IMR-90 (cell line): ENCODE results near the gene INCENP. TPM values are rescaled to one million over a fixed set of nuclear protein-coding genes. Genes with fewer than 3 reads are reported as not detected.

Experiments
- ATAC-seq: fragments of 200-7000 bp; cut with Tn5 transposase; 2 replicates; pipeline ENCODE4 v1.9.1; 2020; ENCODE audit warnings: low read depth, mild to moderate bottlenecking, moderate library complexity
- BruUV-seq: library from RNA; stranded (reverse); fragments of 400-500 nt; replicated peaks from 2 replicates; lab custom pipeline; 2021; lab: Mats Ljungman, UMichigan
- CTCF ChIA-PET: fragments of 300-600 bp; formaldehyde crosslinking; extraction: SDS; loops from one replicate; lab custom pipeline; 2021; ENCODE audit warnings: antibody characterized with exemption; lab: Yijun Ruan, JAX
- POLR2A ChIA-PET: fragments of 300-600 bp; sonication (Branson Sonifier 250); formaldehyde crosslinking; loops from one replicate; lab custom pipeline; 2022; ENCODE audit warnings: antibody characterized with exemption; ENCODE audit not compliant: unreplicated experiment; lab: Charles Lee
- DNase-seq: peaks from one replicate; pipeline ENCODE4 v3.0.0; 2013
- H2AFZ ChIP-seq: replicated peaks from 2 replicates; pipeline ENCODE3; 2013; ENCODE audit warnings: low read length, mild to moderate bottlenecking; ENCODE audit not compliant: poor library complexity
- H2AK5ac ChIP-seq: 2 replicates; pipeline ENCODE4 v1.6.1; 2013; ENCODE audit warnings: low read depth, low read length, inconsistent platforms
- H2AK9ac ChIP-seq: replicated peaks from 2 replicates; pipeline ENCODE3; 2013; ENCODE audit warnings: mild to moderate bottlenecking, low read depth, low read length, moderate library complexity; ENCODE audit not compliant: poor library complexity
- H2BK120ac ChIP-seq: 2 replicates; pipeline ENCODE4 v1.6.1; 2013; ENCODE audit warnings: low read depth, low read length, inconsistent platforms
- H2BK15ac ChIP-seq: 3 replicates; pipeline ENCODE4 v1.6.1; 2013; ENCODE audit warnings: low read depth, low read length, inconsistent platforms
- H2BK20ac ChIP-seq: 2 replicates; pipeline ENCODE4 v1.6.1; 2013; ENCODE audit warnings: low read depth, mild to moderate bottlenecking, inconsistent platforms, low read length, moderate library complexity
- H2BK5ac ChIP-seq: 2 replicates; pipeline ENCODE4 v1.6.1; 2013; ENCODE audit warnings: mild to moderate bottlenecking, low read depth, low read length, inconsistent platforms; ENCODE audit not compliant: poor library complexity, severe bottlenecking
- H3K14ac ChIP-seq: replicated peaks from 2 replicates; pipeline ENCODE4 v1.6.1; 2013; ENCODE audit warnings: low read depth, low read length, inconsistent platforms
- H3K18ac ChIP-seq: 2 replicates; pipeline ENCODE4 v1.6.1; 2013; ENCODE audit warnings: low read depth, low read length, control low read depth
- H3K23ac ChIP-seq: 2 replicates; pipeline ENCODE4 v1.6.1; 2013; ENCODE audit warnings: low read depth, low read length, inconsistent platforms
- H3K27ac ChIP-seq: 2 replicates; pipeline ENCODE4 v1.5.1; 2013; ENCODE audit warnings: mild to moderate bottlenecking, control low read depth, low read length; ENCODE audit not compliant: insufficient read depth
- H3K27me3 ChIP-seq: 2 replicates; pipeline ENCODE4 v1.6.1; 2013; ENCODE audit warnings: low read length; ENCODE audit not compliant: control insufficient read depth, insufficient read depth
- H3K36me3 ChIP-seq: 2 replicates; pipeline ENCODE4 v1.6.1; 2013; ENCODE audit warnings: low read length, mixed read lengths; ENCODE audit not compliant: control insufficient read depth, insufficient read depth
- H3K4ac ChIP-seq: 2 replicates; pipeline ENCODE4 v1.6.1; 2013; ENCODE audit warnings: low read depth, low read length, inconsistent platforms
- H3K4me1 ChIP-seq: 2 replicates; pipeline ENCODE4 v1.6.1; 2013; ENCODE audit warnings: low read length, mixed read lengths; ENCODE audit not compliant: control insufficient read depth, insufficient read depth
- H3K4me2 ChIP-seq: 2 replicates; pipeline ENCODE4 v1.6.1; 2013; ENCODE audit warnings: low read depth, mild to moderate bottlenecking, control low read depth, low read length, moderate library complexity
- H3K4me3 ChIP-seq: 2 replicates; pipeline ENCODE4 v1.5.1; 2013; ENCODE audit warnings: low read depth, mild to moderate bottlenecking, control low read depth, low read length, moderate library complexity; ENCODE audit not compliant: insufficient read depth
- H3K56ac ChIP-seq: 2 replicates; pipeline ENCODE4 v1.6.1; 2013; ENCODE audit warnings: low read length, inconsistent platforms; ENCODE audit not compliant: insufficient read depth; ENCODE audit errors: extremely low read depth
- H3K79me1 ChIP-seq, 2 experiments: 2 replicates each; pipeline ENCODE4 v1.6.1; 2013; ENCODE audit warnings: low read length in 2 of 2, inconsistent platforms in 1 of 2, low read depth in 1 of 2
- H3K9ac ChIP-seq: 2 replicates; pipeline ENCODE4 v1.6.1; 2013; ENCODE audit warnings: low read depth, low read length, control low read depth
- H3K9me1 ChIP-seq: 2 replicates; pipeline ENCODE4 v1.6.1; 2013; ENCODE audit warnings: low read length, inconsistent platforms; ENCODE audit not compliant: insufficient read depth
- H3K9me3 ChIP-seq: 2 replicates; pipeline ENCODE4 v1.6.1; 2013; ENCODE audit warnings: low read length; ENCODE audit not compliant: control insufficient read depth, insufficient read depth
- H4K20me1 ChIP-seq: 2 replicates; pipeline ENCODE4 v1.6.1; 2013; ENCODE audit warnings: low read length, inconsistent platforms; ENCODE audit not compliant: insufficient read depth
- H4K5ac ChIP-seq: 2 replicates; pipeline ENCODE4 v1.6.1; 2013; ENCODE audit warnings: mild to moderate bottlenecking, low read depth, low read length, control low read depth
- H4K8ac ChIP-seq, 2 experiments: 2 replicates each; pipeline ENCODE4 v1.6.1; 2013; ENCODE audit warnings: low read depth in 2 of 2, low read length in 2 of 2, control low read depth in 1 of 2, inconsistent platforms in 1 of 2
- H4K91ac ChIP-seq: 2 replicates; pipeline ENCODE4 v1.6.1; 2013; ENCODE audit warnings: low read depth, low read length, inconsistent platforms; ENCODE audit not compliant: insufficient read depth
- BHLHE40 ChIP-seq: fragments of 150-350 bp; IDR thresholded peaks from 2 replicates; pipeline ENCODE4 v1.6.1; 2016; ENCODE audit warnings: mild to moderate bottlenecking, low read depth, low read length
- CHD1 ChIP-seq: IDR thresholded peaks from 2 replicates; pipeline ENCODE4 v1.6.1; 2012; ENCODE audit warnings: low read depth, low read length, improper control_type of control experiment
- FOS ChIP-seq: fragments of 150-350 bp; IDR thresholded peaks from 2 replicates; pipeline ENCODE4 v1.6.1; 2016; ENCODE audit warnings: low read depth, low read length
- MAZ ChIP-seq: IDR thresholded peaks from 2 replicates; pipeline ENCODE4 v1.6.1; 2012; ENCODE audit warnings: low read depth, mild to moderate bottlenecking, low read length, improper control_type of control experiment, moderate library complexity, borderline replicate concordance
- MXI1 ChIP-seq: IDR thresholded peaks from 2 replicates; pipeline ENCODE4 v1.6.1; 2012; ENCODE audit warnings: low read depth, mild to moderate bottlenecking, low read length, moderate library complexity, borderline replicate concordance
- RAD21 ChIP-seq: IDR thresholded peaks from 2 replicates; pipeline ENCODE4 v1.6.1; 2012; ENCODE audit warnings: low read length, improper control_type of control experiment
- RCOR1 ChIP-seq: IDR thresholded peaks from 2 replicates; pipeline ENCODE4 v1.6.1; 2012; ENCODE audit warnings: mild to moderate bottlenecking, low read length, improper control_type of control experiment; ENCODE audit not compliant: insufficient replicate concordance
- RFX5 ChIP-seq: IDR thresholded peaks from 2 replicates; pipeline ENCODE4 v1.8.0; 2012; ENCODE audit warnings: low read depth, mild to moderate bottlenecking, low read length, moderate library complexity
- SMC3 ChIP-seq: fragments of 150-350 bp; IDR thresholded peaks from 2 replicates; pipeline ENCODE4 v1.6.1; 2016; ENCODE audit warnings: low read depth, mild to moderate bottlenecking, antibody characterized with exemption, low read length, moderate library complexity
- USF2 ChIP-seq: fragments of 150-350 bp; IDR thresholded peaks from 2 replicates; pipeline ENCODE4 v1.6.1; 2017; ENCODE audit warnings: mild to moderate bottlenecking, antibody characterized with exemption, low read length, low read depth
- whole genome bisulfite sequencing, 2 experiments: methylation state at CpG; one replicate each; pipeline versions ENCODE4 v1.1.5 to v1.1.7; 2013; ENCODE audit warnings: missing lambda C conversion rate in 2 of 2; ENCODE audit not compliant: insufficient read length in 1 of 2; ENCODE audit errors: extremely low coverage in 2 of 2; 5-methylcytosine and 5-hydroxymethylcytosine counted together
- dilution Hi-C: fragments of 300-500 bp; cut with HindIII; formaldehyde crosslinking; loops from one replicate; pipeline ENCODE4 v1.14.3; 2018; ENCODE audit warnings: low sequenced_read_pairs; ENCODE audit not compliant: unreplicated experiment
- in situ Hi-C: fragments of 300-500 bp; cut with MboI; formaldehyde crosslinking; loops from 3 replicates; pipeline ENCODE4 v1.14.3; 2019; ENCODE audit warnings: low sequenced_read_pairs, inconsistent platforms, mixed read lengths
- intact Hi-C: fragments of 100-400 bp; cut with micrococcal nuclease; formaldehyde crosslinking; loops from 2 replicates; pipeline ENCODE4 v1.10.0; 2022
- polyA plus RNA-seq, 3 experiments: library from polyadenylated mRNA; depleted of rRNA; stranded (reverse); fragments of >200 nt; gene quantifications; 2 replicates each; pipeline ENCODE4 v1.2.3, GENCODE V29; 2012; ENCODE audit warnings: low replicate concordance in 1 of 3
- total RNA-seq: library from RNA; depleted of rRNA; stranded (reverse); fragments of >200 nt; gene quantifications from 2 replicates; pipeline ENCODE4 v1.2.3, GENCODE V29; 2012
- TF ChIP-seq, protein P1 (sequence below): conservative IDR thresholded peaks from 2 replicates; pipeline ENCODE4 v1.5.1; 2012; ENCODE audit warnings: mild to moderate bottlenecking, low read depth, low read length, improper control_type of control experiment

INCENP gene
- total and polyA plus RNA-seq, 2 of the 4 experiments (the other 2 are of a cell fraction) = 18.6 to 23.8 TPM

GRCh38 chr11:62145261-62145871, 21.6 kb downstream of the INCENP start:
- POLR2A ChIA-PET = no interaction called here
- no TSS peak for BruUV-seq

More at GRCh38 chr11:62145261-62145871, 21.6 kb downstream of the INCENP start:
- no peak overlapping the region for H2AFZ ChIP-seq
- no peak overlapping the region for H2BK20ac ChIP-seq
- CTCF ChIA-PET = no interaction called here
- in situ Hi-C loops (no loop called here), intact Hi-C loops (no loop called here), dilution Hi-C loops (no loop called here)
- no peak overlapping the region for H2AK9ac ChIP-seq
- H3K4me1 ChIP-seq = no peaks in the 10 kb centered on the region
- no peak overlapping the region for H4K5ac ChIP-seq
- no peak overlapping the region for H4K91ac ChIP-seq
- no peak overlapping the region for H3K4ac ChIP-seq
- TF ChIP-seq RAD21 = no peak
- no peak for TF ChIP-seq RCOR1
- TF ChIP-seq SMC3 = no peak
- no peak for TF ChIP-seq USF2
- no peak for TF ChIP-seq MAZ
- no peak for TF ChIP-seq MXI1
- TF ChIP-seq BHLHE40 = no peak
- TF ChIP-seq FOS = no peak
- no peak for TF ChIP-seq RFX5
- TF ChIP-seq, protein P1, sequence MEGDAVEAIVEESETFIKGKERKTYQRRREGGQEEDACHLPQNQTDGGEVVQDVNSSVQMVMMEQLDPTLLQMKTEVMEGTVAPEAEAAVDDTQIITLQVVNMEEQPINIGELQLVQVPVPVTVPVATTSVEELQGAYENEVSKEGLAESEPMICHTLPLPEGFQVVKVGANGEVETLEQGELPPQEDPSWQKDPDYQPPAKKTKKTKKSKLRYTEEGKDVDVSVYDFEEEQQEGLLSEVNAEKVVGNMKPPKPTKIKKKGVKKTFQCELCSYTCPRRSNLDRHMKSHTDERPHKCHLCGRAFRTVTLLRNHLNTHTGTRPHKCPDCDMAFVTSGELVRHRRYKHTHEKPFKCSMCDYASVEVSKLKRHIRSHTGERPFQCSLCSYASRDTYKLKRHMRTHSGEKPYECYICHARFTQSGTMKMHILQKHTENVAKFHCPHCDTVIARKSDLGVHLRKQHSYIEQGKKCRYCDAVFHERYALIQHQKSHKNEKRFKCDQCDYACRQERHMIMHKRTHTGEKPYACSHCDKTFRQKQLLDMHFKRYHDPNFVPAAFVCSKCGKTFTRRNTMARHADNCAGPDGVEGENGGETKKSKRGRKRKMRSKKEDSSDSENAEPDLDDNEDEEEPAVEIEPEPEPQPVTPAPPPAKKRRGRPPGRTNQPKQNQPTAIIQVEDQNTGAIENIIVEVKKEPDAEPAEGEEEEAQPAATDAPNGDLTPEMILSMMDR = no peak
- no peak for TF ChIP-seq CHD1
- no peak overlapping the region for H3K14ac ChIP-seq
- no peak overlapping the region for H2BK15ac ChIP-seq
- H2AK5ac ChIP-seq = no peak overlapping the region
- H3K4me3 ChIP-seq = no peak overlapping the region
- H3K4me2 ChIP-seq = no peak overlapping the region
- no peaks in the 10 kb centered on the region for H4K20me1 ChIP-seq
- no peak overlapping the region for H3K56ac ChIP-seq
- no peak overlapping the region for H3K27ac ChIP-seq
- DNase-seq (no peak), ATAC-seq (no peak)
- no peak overlapping the region for H3K9ac ChIP-seq
- peaks cover 4 to 10% of the 10 kb centered on the region in 2 experiments; a peak in 3 of 4 replicates for H3K79me1 ChIP-seq
- H3K27me3 ChIP-seq = no peaks in the 10 kb centered on the region
- peaks cover 55% of the 10 kb centered on the region for H3K36me3 ChIP-seq
- no peak overlapping the region for H2BK120ac ChIP-seq
- no peaks in the 10 kb centered on the region for H3K9me3 ChIP-seq
- H3K18ac ChIP-seq = no peak overlapping the region
- WGBS, 2 experiments = 100% methylated on average over 7 of the region's 11 CpGs; no CpG with 5 or more reads in 1 of the 2 experiments
- no peak overlapping the region for H2BK5ac ChIP-seq
- no peaks in the 10 kb centered on the region for H3K9me1 ChIP-seq
- no peak overlapping the region for H3K23ac ChIP-seq
- H4K8ac ChIP-seq = no peak overlapping the region
